Endothelial cell (in vitro differentiated cells): Measurements from ENCODE around the gene CPVL. TPM values are rescaled to one million over a fixed set of nuclear protein-coding genes. Genes with fewer than 3 reads are reported as not detected.

Experiments used
- DNase-seq: peaks from one replicate; pipeline ENCODE4 v3.0.0; 2021; ENCODE audit warnings: low spot score
- H3K27ac Mint-ChIP-seq: one replicate; pipeline ENCODE4 v1.8.0; 2021; ENCODE audit warnings: mixed read lengths, inconsistent platforms; ENCODE audit not compliant: unreplicated experiment
- H3K27me3 Mint-ChIP-seq: one replicate; pipeline ENCODE4 v1.8.0; 2021; ENCODE audit warnings: mild to moderate bottlenecking, moderate library complexity, mixed read lengths, inconsistent platforms; ENCODE audit not compliant: unreplicated experiment
- H3K36me3 Mint-ChIP-seq: one replicate; pipeline ENCODE4 v1.8.0; 2021; ENCODE audit warnings: mild to moderate bottlenecking, low read depth, mixed read lengths, inconsistent platforms; ENCODE audit not compliant: unreplicated experiment
- H3K4me1 Mint-ChIP-seq: one replicate; pipeline ENCODE4 v1.8.0; 2021; ENCODE audit warnings: mild to moderate bottlenecking, mixed read lengths, inconsistent platforms; ENCODE audit not compliant: unreplicated experiment
- H3K4me3 Mint-ChIP-seq: one replicate; pipeline ENCODE4 v1.8.0; 2021; ENCODE audit warnings: mild to moderate bottlenecking, mixed read lengths, inconsistent platforms; ENCODE audit not compliant: unreplicated experiment
- H3K9me3 Mint-ChIP-seq: one replicate; pipeline ENCODE4 v1.8.0; 2021; ENCODE audit warnings: mixed read lengths, inconsistent platforms; ENCODE audit not compliant: unreplicated experiment
- CTCF ChIP-seq: fragments of 200-600 bp; sonication (generic); IDR thresholded peaks from one replicate; pipeline ENCODE4 v1.5.0; 2021; ENCODE audit warnings: antibody characterized with exemption; ENCODE audit not compliant: unreplicated experiment
- total RNA-seq: library from RNA; stranded (reverse); fragmentation: NEBNext Ultra II Directional; extraction: Animal tissue kit (Norgen Biotek cat#: 25700); gene quantifications from one replicate; pipeline ENCODE4 v1.2.1, GENCODE V29; 2021; ENCODE audit not compliant: unreplicated experiment

Gene CPVL
- total RNA-seq, 1 donor from 2014 or later, result 21.8 TPM

GRCh38 chr7:29043576-29043975 is 102.8 kb downstream of the CPVL start:
- no peak overlapping the region for H3K27ac Mint-ChIP-seq
- no peak for DNase-seq
- TF ChIP-seq CTCF, result no peak
- no peaks in the 10 kb centered on the region for H3K27me3 Mint-ChIP-seq
- no peak overlapping the region for H3K4me3 Mint-ChIP-seq
- H3K36me3 Mint-ChIP-seq, result no peaks in the 10 kb centered on the region
- H3K9me3 Mint-ChIP-seq, result no peaks in the 10 kb centered on the region
- H3K4me1 Mint-ChIP-seq, result peaks cover 33% of the 10 kb centered on the region

GRCh38 chr7:29042824-29043231 is 103.5 kb downstream of the CPVL start:
- DNase-seq, result no peak
- Mint-ChIP-seq H3K4me1 (peaks cover 40% of the 10 kb centered on the region), H3K27me3 (no peaks in the 10 kb centered on the region), H3K27ac (no peak overlapping the region), H3K4me3 (no peak overlapping the region), H3K9me3 (no peaks in the 10 kb centered on the region), H3K36me3 (no peaks in the 10 kb centered on the region)
- no peak for TF ChIP-seq CTCF

GRCh38 chr7:29041991-29042390 is 104.3 kb downstream of the CPVL start:
- no peak for DNase-seq
- H3K36me3 Mint-ChIP-seq, result no peaks in the 10 kb centered on the region
- no peaks in the 10 kb centered on the region for H3K27me3 Mint-ChIP-seq
- H3K27ac Mint-ChIP-seq, result no peak overlapping the region
- TF ChIP-seq CTCF, result no peak
- peaks cover 40% of the 10 kb centered on the region for H3K4me1 Mint-ChIP-seq
- no peaks in the 10 kb centered on the region for H3K9me3 Mint-ChIP-seq
- H3K4me3 Mint-ChIP-seq, result no peak overlapping the region

GRCh38 chr7:29040579-29040925 is 105.8 kb downstream of the CPVL start:
- peaks cover 37% of the 10 kb centered on the region for H3K4me1 Mint-ChIP-seq
- no peaks in the 10 kb centered on the region for H3K9me3 Mint-ChIP-seq
- H3K4me3 Mint-ChIP-seq, result no peak overlapping the region
- TF ChIP-seq CTCF, result no peak
- no peak for DNase-seq
- H3K27ac Mint-ChIP-seq, result no peak overlapping the region
- no peaks in the 10 kb centered on the region for H3K36me3 Mint-ChIP-seq
- peaks cover 4% of the 10 kb centered on the region for H3K27me3 Mint-ChIP-seq

- Mint-ChIP-seq H3K9me3 (no peaks in the 10 kb centered on the region), H3K4me3 (no peak overlapping the region), H3K27me3 (peaks cover 4% of the 10 kb centered on the region), H3K4me1 (peaks cover 40% of the 10 kb centered on the region), H3K36me3 (no peaks in the 10 kb centered on the region), H3K27ac (no peak overlapping the region)
- no peak for TF ChIP-seq CTCF
- DNase-seq, result no peak
Measured at GRCh38 chr7:29039821-29040578, 106.3 kb downstream of the CPVL start.
